ENCODE data around the gene EPB41L4B.
A peak's percentile ranks its signal among the peaks of the same experiment; 100 is the strongest.

The EPB41L4B gene

GRCh38 chr9:109319626-109320241 lies 1.1 kb downstream of the EPB41L4B start:
- Histone ChIP-seq H3K36me3 (ENCODE audit: control insufficient read depth, low read depth, low read length) (no peaks in the 10 kb centered on the region), H3K9ac (ENCODE audit: low read length) (peak overlapping the region; percentile 58), H3K4me3 (ENCODE audit: low read length) (peak overlapping the region; percentile 64), H3K4me1 (ENCODE audit: control insufficient read depth, low read depth, low read length) (peaks cover 40% of the 10 kb centered on the region), H3K27me3 (ENCODE audit: control insufficient read depth, insufficient read depth, low read length) (peaks cover 20% of the 10 kb centered on the region), H3K9me3 (ENCODE audit: control insufficient read depth, low read depth, low read length) (no peaks in the 10 kb centered on the region), H3K27ac (ENCODE audit: low read length) (no peak overlapping the region)

GRCh38 chr9:109319017-109319625 lies 1.7 kb downstream of the EPB41L4B start:
- Histone ChIP-seq H3K27me3 (ENCODE audit: control insufficient read depth, insufficient read depth, low read length) (peaks cover 20% of the 10 kb centered on the region), H3K9ac (ENCODE audit: low read length) (peak overlapping the region; percentile 58), H3K9me3 (ENCODE audit: control insufficient read depth, low read depth, low read length) (no peaks in the 10 kb centered on the region), H3K36me3 (ENCODE audit: control insufficient read depth, low read depth, low read length) (no peaks in the 10 kb centered on the region), H3K27ac (ENCODE audit: low read length) (peak overlapping the region; percentile 21), H3K4me1 (ENCODE audit: control insufficient read depth, low read depth, low read length) (peaks cover 47% of the 10 kb centered on the region), H3K4me3 (ENCODE audit: low read length) (peak overlapping the region; percentile 64)

GRCh38 chr9:109317979-109318741 lies 2.7 kb downstream of the EPB41L4B start:
- Histone ChIP-seq H3K36me3 (ENCODE audit: control insufficient read depth, low read depth, low read length) (no peaks in the 10 kb centered on the region), H3K27me3 (ENCODE audit: control insufficient read depth, insufficient read depth, low read length) (peaks cover 20% of the 10 kb centered on the region), H3K4me3 (ENCODE audit: low read length) (peak overlapping the region; percentile 64), H3K9me3 (ENCODE audit: control insufficient read depth, low read depth, low read length) (no peaks in the 10 kb centered on the region), H3K4me1 (ENCODE audit: control insufficient read depth, low read depth, low read length) (peaks cover 56% of the 10 kb centered on the region), H3K27ac (ENCODE audit: low read length) (peak overlapping the region; percentile 38), H3K9ac (ENCODE audit: low read length) (peak overlapping the region; percentile 58)

- H3K27ac ChIP-seq (ENCODE audit: low read length) = peak overlapping the region; percentile 38
- no peaks in the 10 kb centered on the region for H3K36me3 ChIP-seq (ENCODE audit: control insufficient read depth, low read depth, low read length)
- H3K9ac ChIP-seq (ENCODE audit: low read length) = peak overlapping the region; percentile 58
- no peaks in the 10 kb centered on the region for H3K9me3 ChIP-seq (ENCODE audit: control insufficient read depth, low read depth, low read length)
- peaks cover 20% of the 10 kb centered on the region for H3K27me3 ChIP-seq (ENCODE audit: control insufficient read depth, insufficient read depth, low read length)
- peaks cover 63% of the 10 kb centered on the region for H3K4me1 ChIP-seq (ENCODE audit: control insufficient read depth, low read depth, low read length)
- peak overlapping the region; percentile 64 for H3K4me3 ChIP-seq (ENCODE audit: low read length)
Measured at GRCh38 chr9:109317311-109317978, 3.4 kb downstream of the EPB41L4B start.

GRCh38 chr9:109316207-109316640 lies 4.6 kb downstream of the EPB41L4B start:
- H3K4me1 ChIP-seq (ENCODE audit: control insufficient read depth, low read depth, low read length) = peaks cover 64% of the 10 kb centered on the region

GRCh38 chr9:109315480-109316206 lies 5.2 kb downstream of the EPB41L4B start:
- Histone ChIP-seq H3K36me3 (ENCODE audit: control insufficient read depth, low read depth, low read length) (no peaks in the 10 kb centered on the region), H3K4me1 (ENCODE audit: control insufficient read depth, low read depth, low read length) (peaks cover 62% of the 10 kb centered on the region), H3K27me3 (ENCODE audit: control insufficient read depth, insufficient read depth, low read length) (peaks cover 7% of the 10 kb centered on the region), H3K9ac (ENCODE audit: low read length) (no peak overlapping the region), H3K9me3 (ENCODE audit: control insufficient read depth, low read depth, low read length) (no peaks in the 10 kb centered on the region), H3K4me3 (ENCODE audit: low read length) (no peak overlapping the region), H3K27ac (ENCODE audit: low read length) (no peak overlapping the region)

More at GRCh38 chr9:109316207-109316640, 4.6 kb downstream of the EPB41L4B start:
- peaks cover 8% of the 10 kb centered on the region for H3K27me3 ChIP-seq (ENCODE audit: control insufficient read depth, insufficient read depth, low read length)
- no peak overlapping the region for H3K27ac ChIP-seq (ENCODE audit: low read length)
- no peak overlapping the region for H3K9ac ChIP-seq (ENCODE audit: low read length)
- H3K36me3 ChIP-seq (ENCODE audit: control insufficient read depth, low read depth, low read length) = no peaks in the 10 kb centered on the region
- H3K9me3 ChIP-seq (ENCODE audit: control insufficient read depth, low read depth, low read length) = no peaks in the 10 kb centered on the region
- H3K4me3 ChIP-seq (ENCODE audit: low read length) = no peak overlapping the region

GRCh38 chr9:109314011-109314531 lies 6.8 kb downstream of the EPB41L4B start:
- H3K27me3 ChIP-seq (ENCODE audit: control insufficient read depth, insufficient read depth, low read length) = no peaks in the 10 kb centered on the region
- no peaks in the 10 kb centered on the region for H3K36me3 ChIP-seq (ENCODE audit: control insufficient read depth, low read depth, low read length)
- peaks cover 62% of the 10 kb centered on the region for H3K4me1 ChIP-seq (ENCODE audit: control insufficient read depth, low read depth, low read length)
- H3K27ac ChIP-seq (ENCODE audit: low read length) = no peak overlapping the region
- H3K9ac ChIP-seq (ENCODE audit: low read length) = no peak overlapping the region
- no peaks in the 10 kb centered on the region for H3K9me3 ChIP-seq (ENCODE audit: control insufficient read depth, low read depth, low read length)
- H3K4me3 ChIP-seq (ENCODE audit: low read length) = no peak overlapping the region

- Histone ChIP-seq H3K4me1 (ENCODE audit: control insufficient read depth, low read depth, low read length) (peaks cover 57% of the 10 kb centered on the region), H3K9ac (ENCODE audit: low read length) (no peak overlapping the region), H3K27ac (ENCODE audit: low read length) (no peak overlapping the region), H3K36me3 (ENCODE audit: control insufficient read depth, low read depth, low read length) (no peaks in the 10 kb centered on the region), H3K4me3 (ENCODE audit: low read length) (no peak overlapping the region), H3K27me3 (ENCODE audit: control insufficient read depth, insufficient read depth, low read length) (no peaks in the 10 kb centered on the region), H3K9me3 (ENCODE audit: control insufficient read depth, low read depth, low read length) (no peaks in the 10 kb centered on the region)
Measured at GRCh38 chr9:109313351-109313750, 7.5 kb downstream of the EPB41L4B start.

- Histone ChIP-seq H3K36me3 (ENCODE audit: control insufficient read depth, low read depth, low read length) (no peaks in the 10 kb centered on the region), H3K9me3 (ENCODE audit: control insufficient read depth, low read depth, low read length) (no peaks in the 10 kb centered on the region), H3K4me3 (ENCODE audit: low read length) (no peak overlapping the region), H3K4me1 (ENCODE audit: control insufficient read depth, low read depth, low read length) (peaks cover 54% of the 10 kb centered on the region), H3K27ac (ENCODE audit: low read length) (no peak overlapping the region), H3K27me3 (ENCODE audit: control insufficient read depth, insufficient read depth, low read length) (no peaks in the 10 kb centered on the region), H3K9ac (ENCODE audit: low read length) (no peak overlapping the region)
Measured at GRCh38 chr9:109312783-109313182, 8.1 kb downstream of the EPB41L4B start.

- no peaks in the 10 kb centered on the region for H3K27me3 ChIP-seq (ENCODE audit: control insufficient read depth, insufficient read depth, low read length)
- H3K4me1 ChIP-seq (ENCODE audit: control insufficient read depth, low read depth, low read length) = peaks cover 47% of the 10 kb centered on the region
- H3K4me3 ChIP-seq (ENCODE audit: low read length) = no peak overlapping the region
Measured at GRCh38 chr9:109311731-109312130, 9.1 kb downstream of the EPB41L4B start.

More at GRCh38 chr9:109311731-109312130, 9.1 kb downstream of the EPB41L4B start:
- Histone ChIP-seq H3K27ac (ENCODE audit: low read length) (no peak overlapping the region), H3K36me3 (ENCODE audit: control insufficient read depth, low read depth, low read length) (no peaks in the 10 kb centered on the region), H3K9ac (ENCODE audit: low read length) (no peak overlapping the region), H3K9me3 (ENCODE audit: control insufficient read depth, low read depth, low read length) (no peaks in the 10 kb centered on the region)
